RWPE2 (cell line): ENCODE data around the gene CAMK2B.

ENCODE experiments used
- ATAC-seq: fragments of 200-7000 bp; cut with Tn5 transposase; 3 replicates; pipeline ENCODE4 v1.9.1; 2021; ENCODE audit warnings: low read depth
- DNase-seq: peaks from one replicate; pipeline ENCODE4 v3.0.0-alpha.2; 2020; ENCODE audit warnings: low spot score
- H3K27ac ChIP-seq: fragments of 450-650 bp; 2 replicates; pipeline ENCODE4 v1.5.1; 2017; ENCODE audit warnings: mild to moderate bottlenecking; ENCODE audit not compliant: poor library complexity, severe bottlenecking
- H3K27me3 ChIP-seq: fragments of 250-450 bp; sonication (Bioruptor Pico); 2 replicates; pipeline ENCODE4 v1.5.1; 2021; ENCODE audit warnings: mild to moderate bottlenecking, moderate library complexity; ENCODE audit not compliant: insufficient read depth, poor library complexity, severe bottlenecking
- H3K36me3 ChIP-seq: fragments of 250-450 bp; sonication (Bioruptor Pico); 2 replicates; pipeline ENCODE4 v1.5.1; 2020; ENCODE audit warnings: low read depth, mild to moderate bottlenecking, moderate library complexity
- H3K4me1 ChIP-seq: fragments of 250-450 bp; sonication (Bioruptor Pico); 2 replicates; pipeline ENCODE4 v1.5.1; 2021; ENCODE audit warnings: mild to moderate bottlenecking, moderate library complexity; ENCODE audit not compliant: insufficient read depth, poor library complexity, severe bottlenecking
- H3K4me3 ChIP-seq: fragments of 250-450 bp; sonication (Bioruptor Pico); 2 replicates; pipeline ENCODE4 v1.5.1; 2021; ENCODE audit warnings: mild to moderate bottlenecking, moderate library complexity; ENCODE audit not compliant: severe bottlenecking
- H3K9me3 ChIP-seq: fragments of 250-450 bp; sonication (Bioruptor Pico); 2 replicates; pipeline ENCODE4 v1.5.1; 2021; ENCODE audit warnings: mild to moderate bottlenecking, moderate library complexity; ENCODE audit not compliant: severe bottlenecking
- TF ChIP-seq, protein P1 (sequence below): fragments of 450-650 bp; IDR thresholded peaks from one replicate; pipeline ENCODE4 v1.5.1; 2017; ENCODE audit warnings: mild to moderate bottlenecking, moderate library complexity; ENCODE audit not compliant: poor library complexity, severe bottlenecking

CAMK2B gene

DNA sequence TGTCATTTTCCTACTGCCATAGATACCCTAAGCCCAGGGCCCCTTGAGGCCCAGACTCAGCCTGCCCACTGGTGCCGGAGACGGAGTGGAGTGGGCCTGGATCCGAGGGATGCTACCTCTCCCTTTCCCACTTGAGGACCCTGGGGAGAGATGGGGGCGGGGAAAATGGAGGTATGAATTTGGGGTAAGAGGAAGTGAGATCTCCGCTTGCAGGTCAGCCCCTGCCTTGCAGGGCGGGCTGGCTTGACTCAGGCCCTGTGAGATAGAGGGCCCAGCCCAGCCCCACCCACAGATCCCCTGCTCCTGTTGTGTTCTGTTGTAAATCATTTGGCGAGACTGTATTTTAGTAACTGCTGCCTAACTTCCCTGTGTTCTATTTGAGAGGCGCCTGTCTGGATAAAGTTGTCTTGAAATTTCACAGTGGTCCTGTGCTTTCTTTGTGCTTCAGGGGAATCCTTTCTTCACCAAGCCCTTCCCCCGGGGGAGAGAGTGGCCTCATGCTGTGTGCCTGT, 111.5 kb downstream of the CAMK2B start:
- no peak for ATAC-seq
- Histone ChIP-seq H3K27me3 (no peaks in the 10 kb centered on the region), H3K27ac (no peak overlapping the region), H3K4me1 (no peaks in the 10 kb centered on the region), H3K9me3 (no peaks in the 10 kb centered on the region), H3K36me3 (peaks cover 34% of the 10 kb centered on the region), H3K4me3 (no peak overlapping the region)
- TF ChIP-seq, protein P1, sequence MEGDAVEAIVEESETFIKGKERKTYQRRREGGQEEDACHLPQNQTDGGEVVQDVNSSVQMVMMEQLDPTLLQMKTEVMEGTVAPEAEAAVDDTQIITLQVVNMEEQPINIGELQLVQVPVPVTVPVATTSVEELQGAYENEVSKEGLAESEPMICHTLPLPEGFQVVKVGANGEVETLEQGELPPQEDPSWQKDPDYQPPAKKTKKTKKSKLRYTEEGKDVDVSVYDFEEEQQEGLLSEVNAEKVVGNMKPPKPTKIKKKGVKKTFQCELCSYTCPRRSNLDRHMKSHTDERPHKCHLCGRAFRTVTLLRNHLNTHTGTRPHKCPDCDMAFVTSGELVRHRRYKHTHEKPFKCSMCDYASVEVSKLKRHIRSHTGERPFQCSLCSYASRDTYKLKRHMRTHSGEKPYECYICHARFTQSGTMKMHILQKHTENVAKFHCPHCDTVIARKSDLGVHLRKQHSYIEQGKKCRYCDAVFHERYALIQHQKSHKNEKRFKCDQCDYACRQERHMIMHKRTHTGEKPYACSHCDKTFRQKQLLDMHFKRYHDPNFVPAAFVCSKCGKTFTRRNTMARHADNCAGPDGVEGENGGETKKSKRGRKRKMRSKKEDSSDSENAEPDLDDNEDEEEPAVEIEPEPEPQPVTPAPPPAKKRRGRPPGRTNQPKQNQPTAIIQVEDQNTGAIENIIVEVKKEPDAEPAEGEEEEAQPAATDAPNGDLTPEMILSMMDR, result no peak
- peak; percentile 19 for DNase-seq

DNA sequence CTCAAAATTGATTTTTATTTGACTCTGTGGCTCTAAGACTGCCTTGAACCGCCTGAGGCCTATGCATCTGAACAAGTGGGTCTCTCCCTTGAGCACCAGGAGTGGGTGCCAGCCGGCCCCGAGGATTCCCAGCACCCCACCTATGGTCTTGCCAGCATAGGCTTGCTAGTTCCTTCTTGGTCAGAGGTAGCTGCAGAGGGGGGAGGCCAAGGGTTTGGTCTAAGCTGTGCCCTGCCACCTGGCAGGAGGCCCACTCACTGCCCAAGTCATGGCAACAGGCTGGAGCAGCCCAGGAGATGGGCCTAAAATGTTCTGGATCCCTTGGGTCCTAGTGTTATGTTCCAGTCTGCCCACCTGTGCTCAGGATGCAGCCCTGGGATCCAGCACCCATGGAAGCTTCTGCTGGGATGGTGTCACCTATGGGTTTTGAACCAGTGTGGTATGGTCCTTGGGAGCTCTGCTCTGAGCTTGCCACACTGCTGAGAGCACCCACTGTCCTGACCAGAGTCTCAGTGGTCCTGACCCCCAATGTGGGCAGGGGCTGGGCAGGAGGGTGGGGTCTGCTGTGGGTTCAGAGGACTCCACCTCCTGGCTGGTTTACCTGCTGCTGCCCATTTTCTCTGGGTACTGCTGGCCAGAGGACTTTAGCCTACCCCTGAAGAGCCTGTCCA, 112.1 kb downstream of the CAMK2B start:
- TF ChIP-seq, protein P1, result no peak
- ATAC-seq (no peak), DNase-seq (peak; percentile 23)
- Histone ChIP-seq H3K27ac (no peak overlapping the region), H3K27me3 (no peaks in the 10 kb centered on the region), H3K9me3 (no peaks in the 10 kb centered on the region), H3K4me1 (no peaks in the 10 kb centered on the region), H3K36me3 (peaks cover 40% of the 10 kb centered on the region), H3K4me3 (no peak overlapping the region)

GRCh38 chr7:44212581-44213184, 112.7 kb downstream of the CAMK2B start:
- peaks cover 47% of the 10 kb centered on the region for H3K36me3 ChIP-seq
- DNase-seq, result peak; percentile 25
- TF ChIP-seq, protein P1, result no peak

GRCh38 chr7:44212018-44212417, 113.4 kb downstream of the CAMK2B start:
- TF ChIP-seq, protein P1, result no peak
- Histone ChIP-seq H3K27ac (no peak overlapping the region), H3K36me3 (peaks cover 51% of the 10 kb centered on the region), H3K27me3 (no peaks in the 10 kb centered on the region), H3K4me1 (no peaks in the 10 kb centered on the region), H3K9me3 (no peaks in the 10 kb centered on the region), H3K4me3 (no peak overlapping the region)
- DNase-seq, result peak; percentile 40
- no peak for ATAC-seq

More at GRCh38 chr7:44212581-44213184, 112.7 kb downstream of the CAMK2B start:
- no peaks in the 10 kb centered on the region for H3K9me3 ChIP-seq
- no peak overlapping the region for H3K4me3 ChIP-seq
- no peak overlapping the region for H3K27ac ChIP-seq
- no peaks in the 10 kb centered on the region for H3K4me1 ChIP-seq
- H3K27me3 ChIP-seq, result no peaks in the 10 kb centered on the region
- no peak for ATAC-seq

DNA sequence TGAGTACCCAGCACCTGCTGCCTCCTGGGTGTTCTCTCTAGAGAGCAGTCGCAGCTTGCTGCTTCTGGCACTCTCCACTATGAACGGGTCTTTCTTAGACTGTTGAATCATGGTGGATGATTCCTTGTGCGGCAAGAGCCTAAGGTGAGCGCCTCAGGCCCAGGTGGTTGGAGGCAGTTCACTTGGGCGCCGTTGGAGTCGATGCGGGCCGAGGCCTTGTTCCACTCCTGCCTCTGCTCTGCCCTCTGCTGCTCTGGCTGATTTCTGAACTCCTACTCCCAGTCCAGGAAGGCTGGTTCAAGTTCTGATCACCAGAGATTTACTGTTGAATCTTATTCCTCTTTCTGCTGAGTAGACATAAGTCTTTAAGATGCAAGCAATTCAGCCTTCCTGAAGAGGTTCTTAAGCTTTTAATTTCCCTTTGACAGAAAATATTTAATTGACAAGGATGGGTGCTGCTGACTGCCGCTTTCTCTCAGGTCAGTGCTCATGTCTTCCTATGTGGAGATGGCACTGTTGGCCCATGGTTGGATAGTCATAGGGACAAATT, 114.2 kb downstream of the CAMK2B start:
- peaks cover 59% of the 10 kb centered on the region for H3K36me3 ChIP-seq
- no peak for ATAC-seq
- H3K27me3 ChIP-seq, result no peaks in the 10 kb centered on the region
- TF ChIP-seq, protein P1, result no peak
- no peak overlapping the region for H3K4me3 ChIP-seq
- peak; percentile 45 for DNase-seq
- H3K9me3 ChIP-seq, result no peaks in the 10 kb centered on the region
- H3K27ac ChIP-seq, result no peak overlapping the region
- H3K4me1 ChIP-seq, result no peaks in the 10 kb centered on the region
